ENCODE data around the gene CGREF1. TPM values are rescaled to one million over a fixed set of nuclear protein-coding genes. Genes with fewer than 3 reads are reported as not detected.

The CGREF1 gene
- total RNA-seq, 2 donors from 2014 or later: 1.3 to 3.1 TPM

- no peak overlapping the region for H3K9ac ChIP-seq (ENCODE audit: low read depth in 2 of 2, low read length in 2 of 2)
- no peaks in the 10 kb centered on the region for H3K4me1 ChIP-seq
- TF ChIP-seq CTCF (IDR thresholded peaks at IDR 0.05): no peak
- H3K36me3 ChIP-seq: no peaks in the 10 kb centered on the region
- H3K4me3 ChIP-seq: no peak overlapping the region
- intact Hi-C loops (cut with DNase I): no loop called here
- H3K9me3 ChIP-seq: no peaks in the 10 kb centered on the region
- H3K27ac ChIP-seq: no peak overlapping the region
- DNase-seq: no peak
- no peaks in the 10 kb centered on the region for H3K27me3 ChIP-seq
Measured at GRCh38 chr2:27102329-27102728, 16.6 kb downstream of the CGREF1 start.

GRCh38 chr2:27100036-27100435 lies 18.9 kb downstream of the CGREF1 start:
- no peak for TF ChIP-seq CTCF (IDR thresholded peaks at IDR 0.05)
- Histone ChIP-seq H3K9me3 (no peaks in the 10 kb centered on the region), H3K9ac (ENCODE audit: low read depth in 2 of 2, low read length in 2 of 2) (no peak overlapping the region), H3K4me3 (no peak overlapping the region), H3K27me3 (no peaks in the 10 kb centered on the region), H3K36me3 (no peaks in the 10 kb centered on the region), H3K4me1 (no peaks in the 10 kb centered on the region), H3K27ac (no peak overlapping the region)
- DNase-seq: no peak
- intact Hi-C loops (cut with DNase I): no loop called here

GRCh38 chr2:27099334-27099955 lies 19.5 kb downstream of the CGREF1 start:
- Histone ChIP-seq H3K4me3 (no peak overlapping the region), H3K9me3 (no peaks in the 10 kb centered on the region), H3K27ac (no peak overlapping the region), H3K4me1 (no peaks in the 10 kb centered on the region), H3K36me3 (no peaks in the 10 kb centered on the region), H3K9ac (ENCODE audit: low read depth in 2 of 2, low read length in 2 of 2) (no peak overlapping the region), H3K27me3 (no peaks in the 10 kb centered on the region)
- no peak for TF ChIP-seq CTCF (IDR thresholded peaks at IDR 0.05)
- DNase-seq: no peak
- intact Hi-C loops (cut with DNase I): loop anchor here (2.0 kb wide), 1 partner anchor 181 kb away; no protein-coding TSS in a partner anchor

- Histone ChIP-seq H3K9me3 (no peaks in the 10 kb centered on the region), H3K36me3 (no peaks in the 10 kb centered on the region), H3K27ac (no peak overlapping the region), H3K4me3 (no peak overlapping the region), H3K27me3 (no peaks in the 10 kb centered on the region), H3K4me1 (peaks cover 14% of the 10 kb centered on the region), H3K9ac (ENCODE audit: low read depth in 2 of 2, low read length in 2 of 2) (no peak overlapping the region)
- intact Hi-C loops (cut with DNase I): no loop called here
- no peak for TF ChIP-seq CTCF (IDR thresholded peaks at IDR 0.05)
- DNase-seq: no peak
Measured at GRCh38 chr2:27097341-27097740, 21.6 kb downstream of the CGREF1 start.

- no peak overlapping the region for H3K27ac ChIP-seq
- intact Hi-C loops (cut with DNase I): no loop called here
- no peak for TF ChIP-seq CTCF (IDR thresholded peaks at IDR 0.05)
- H3K4me1 ChIP-seq: peaks cover 15% of the 10 kb centered on the region
- no peaks in the 10 kb centered on the region for H3K9me3 ChIP-seq
- no peak overlapping the region for H3K9ac ChIP-seq (ENCODE audit: low read depth in 2 of 2, low read length in 2 of 2)
- H3K36me3 ChIP-seq: no peaks in the 10 kb centered on the region
- H3K27me3 ChIP-seq: no peaks in the 10 kb centered on the region
- no peak for DNase-seq
- H3K4me3 ChIP-seq: no peak overlapping the region
Measured at GRCh38 chr2:27096748-27097297, 22.1 kb downstream of the CGREF1 start.

Data from colonic mucosa (tissue), 4 donors.